Stimulated activated effector memory CD8-positive, alpha-beta T cell treated with anti-CD3 and anti-CD28 coated beads, Interleukin-12 subunit alpha, Interleukin-12 subunit beta, amount 100 ng/mL, for 72 hours (primary cell): Measurements from ENCODE around the gene TYW5.

Experiments used
- ATAC-seq: fragments of 150-1000 bp; cut with Tn5 transposase; 2 replicates; pipeline ENCODE4 v1.10.0; 2021
- DNase-seq, 2 donors: peaks; one replicate each; pipeline ENCODE4 v3.0.0; 2021 to 2022; ENCODE audit warnings: low spot score in 2 of 2
- H3K27ac Mint-ChIP-seq: one replicate; pipeline ENCODE4 v1.8.0; 2022; ENCODE audit warnings: mild to moderate bottlenecking, mixed read lengths
- H3K36me3 Mint-ChIP-seq: one replicate; pipeline ENCODE4 v1.8.0; 2022; ENCODE audit warnings: mild to moderate bottlenecking, mixed read lengths
- H3K4me1 Mint-ChIP-seq: one replicate; pipeline ENCODE4 v1.8.0; 2022; ENCODE audit warnings: mixed read lengths
- H3K4me3 Mint-ChIP-seq: one replicate; pipeline ENCODE4 v1.8.0; 2022; ENCODE audit warnings: mild to moderate bottlenecking, mixed read lengths
- H3K9me3 Mint-ChIP-seq: one replicate; pipeline ENCODE4 v1.8.0; 2022; ENCODE audit warnings: mixed read lengths

TYW5 gene

GRCh38 chr2:199955339-199956061, at the start of gene TYW5, which contains the start of gene MAIP1:
TSS of gene TYW5 (minus strand) at chr2:199955491. CDS start at chr2:199955470, 21 bp downstream.
TSS of gene MAIP1 (plus strand) at chr2:199955582. CDS start at chr2:199955799, 217 bp downstream.
- Mint-ChIP-seq H3K36me3 (peaks cover 38% of the 10 kb centered on the region), H3K9me3 (no peaks in the 10 kb centered on the region), H3K4me3 (peak within 1 kb of the TSS; percentile 99), H3K4me1 (peaks cover 30% of the 10 kb centered on the region), H3K27ac (peak within 1 kb of the TSS; percentile 97)
- peak; percentile 61 to 91 for DNase-seq
- peak; percentile 92 for ATAC-seq

DNA sequence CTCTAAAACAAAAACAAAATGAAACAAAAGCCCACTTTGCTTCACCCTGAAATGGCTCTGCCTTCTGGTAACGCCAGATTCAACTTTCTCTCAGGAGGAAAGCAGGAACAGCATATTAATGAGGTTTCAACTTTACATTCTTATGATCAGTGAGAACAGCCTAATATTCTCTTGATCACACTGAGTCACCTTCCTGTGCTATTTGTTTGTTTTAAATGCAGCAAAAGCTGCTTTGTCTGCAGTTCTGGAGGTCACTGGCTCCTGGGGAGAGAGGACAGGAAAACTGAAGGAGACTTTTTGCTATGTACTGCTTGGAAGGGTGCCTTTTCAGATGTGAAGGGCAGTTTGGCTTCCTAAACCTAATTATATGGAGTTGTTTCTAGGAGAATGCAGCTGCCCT, 48.2 kb upstream of the TYW5 start:
- no peak for ATAC-seq
- Mint-ChIP-seq H3K36me3 (no peaks in the 10 kb centered on the region), H3K4me1 (no peaks in the 10 kb centered on the region), H3K4me3 (no peak overlapping the region), H3K9me3 (no peaks in the 10 kb centered on the region), H3K27ac (no peak overlapping the region)
- DNase-seq: no peak

DNA sequence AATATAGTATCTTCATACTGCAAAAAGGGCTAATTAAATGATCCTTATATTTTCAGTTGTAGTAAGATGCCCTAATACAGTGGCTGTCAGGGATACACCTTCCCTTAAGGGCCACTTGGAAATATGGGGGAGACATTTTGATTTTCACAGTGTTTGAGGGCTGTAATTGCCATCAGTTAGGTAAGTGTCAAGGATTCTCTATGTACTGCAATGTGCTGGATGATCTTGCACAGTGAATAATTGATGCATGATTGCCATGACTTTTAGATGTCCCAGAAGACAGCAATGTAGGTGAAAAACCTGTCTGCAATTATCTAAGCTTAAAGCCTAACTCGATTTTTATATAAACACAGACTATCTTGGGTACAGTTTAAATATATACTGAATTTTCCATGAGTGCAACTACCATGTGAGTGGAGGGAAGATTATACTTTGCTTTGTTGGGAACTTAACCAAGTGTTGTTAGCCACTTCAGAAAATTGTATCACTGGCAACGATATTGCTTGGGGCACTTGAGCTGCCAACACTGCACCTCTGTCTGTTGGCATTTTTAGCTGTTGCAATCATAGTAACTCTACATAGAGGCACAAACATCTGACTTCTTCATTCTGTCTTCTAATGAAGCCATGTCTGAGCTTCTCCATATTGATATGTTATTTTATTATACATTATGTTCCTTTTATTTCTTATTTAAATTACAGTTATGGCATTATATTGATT, 45.3 kb upstream of the TYW5 start:
- no peaks in the 10 kb centered on the region for H3K36me3 Mint-ChIP-seq
- H3K9me3 Mint-ChIP-seq: no peaks in the 10 kb centered on the region
- no peaks in the 10 kb centered on the region for H3K4me1 Mint-ChIP-seq
- DNase-seq (no peak), ATAC-seq (no peak)
- H3K27ac Mint-ChIP-seq: no peak overlapping the region
- no peak overlapping the region for H3K4me3 Mint-ChIP-seq

DNA sequence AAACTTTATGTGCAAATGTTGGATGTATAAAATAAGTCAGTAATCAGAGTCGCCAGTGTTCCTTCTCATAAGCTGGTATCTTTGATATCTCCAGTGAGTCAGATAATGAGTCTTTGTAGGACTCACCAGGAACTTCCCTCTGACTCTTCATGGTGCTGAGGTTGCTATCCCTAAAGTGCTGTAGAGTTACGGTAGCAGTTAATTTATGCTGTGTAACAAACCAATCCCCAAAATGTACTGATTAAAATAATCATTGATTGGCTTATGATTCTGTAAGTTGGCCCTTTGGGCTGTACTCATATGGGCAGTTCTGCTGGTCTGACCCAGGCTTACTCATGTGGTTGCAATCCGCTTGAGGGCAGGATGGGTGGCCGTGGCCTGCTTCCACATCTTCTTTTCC, 43.9 kb upstream of the TYW5 start:
- H3K4me1 Mint-ChIP-seq: no peaks in the 10 kb centered on the region
- H3K36me3 Mint-ChIP-seq: no peaks in the 10 kb centered on the region
- no peak overlapping the region for H3K4me3 Mint-ChIP-seq
- ATAC-seq (no peak), DNase-seq (no peak)
- H3K9me3 Mint-ChIP-seq: no peaks in the 10 kb centered on the region
- H3K27ac Mint-ChIP-seq: no peak overlapping the region

- H3K36me3 Mint-ChIP-seq: no peaks in the 10 kb centered on the region
Measured at GRCh38 chr2:199997296-199997695, 42.0 kb upstream of the TYW5 start.

GRCh38 chr2:199994896-199995295, 39.6 kb upstream of the TYW5 start:
- Mint-ChIP-seq H3K4me1 (no peaks in the 10 kb centered on the region), H3K4me3 (no peak overlapping the region), H3K27ac (no peak overlapping the region), H3K36me3 (no peaks in the 10 kb centered on the region), H3K9me3 (no peaks in the 10 kb centered on the region)
- no peak for ATAC-seq
- no peak for DNase-seq

More at GRCh38 chr2:199997296-199997695, 42.0 kb upstream of the TYW5 start:
- ATAC-seq (no peak), DNase-seq (no peak)
- Mint-ChIP-seq H3K4me3 (no peak overlapping the region), H3K9me3 (no peaks in the 10 kb centered on the region), H3K27ac (no peak overlapping the region), H3K4me1 (no peaks in the 10 kb centered on the region)

DNA sequence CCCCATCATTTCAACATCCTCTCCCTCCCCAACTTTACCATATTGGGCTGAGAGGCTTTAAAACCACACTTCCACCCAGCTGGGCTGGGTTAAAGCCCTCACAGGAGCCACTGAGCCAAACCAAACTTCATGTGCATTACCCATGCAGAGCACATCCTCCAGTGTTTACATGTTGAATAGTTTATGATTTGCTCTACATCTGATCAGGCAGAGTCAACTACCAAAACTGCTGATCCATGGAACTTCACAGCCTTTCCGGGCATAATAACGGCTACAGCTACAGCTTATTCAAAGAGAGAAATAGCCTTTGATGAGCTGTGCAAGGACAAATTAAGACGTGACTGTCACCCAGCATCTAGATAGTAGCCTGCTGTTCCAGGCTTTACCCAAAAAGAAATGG, 39.1 kb upstream of the TYW5 start:
- DNase-seq: no peak
- no peak for ATAC-seq
- H3K4me1 Mint-ChIP-seq: no peaks in the 10 kb centered on the region
- no peaks in the 10 kb centered on the region for H3K9me3 Mint-ChIP-seq
- no peak overlapping the region for H3K4me3 Mint-ChIP-seq
- no peak overlapping the region for H3K27ac Mint-ChIP-seq
- H3K36me3 Mint-ChIP-seq: no peaks in the 10 kb centered on the region

DNA sequence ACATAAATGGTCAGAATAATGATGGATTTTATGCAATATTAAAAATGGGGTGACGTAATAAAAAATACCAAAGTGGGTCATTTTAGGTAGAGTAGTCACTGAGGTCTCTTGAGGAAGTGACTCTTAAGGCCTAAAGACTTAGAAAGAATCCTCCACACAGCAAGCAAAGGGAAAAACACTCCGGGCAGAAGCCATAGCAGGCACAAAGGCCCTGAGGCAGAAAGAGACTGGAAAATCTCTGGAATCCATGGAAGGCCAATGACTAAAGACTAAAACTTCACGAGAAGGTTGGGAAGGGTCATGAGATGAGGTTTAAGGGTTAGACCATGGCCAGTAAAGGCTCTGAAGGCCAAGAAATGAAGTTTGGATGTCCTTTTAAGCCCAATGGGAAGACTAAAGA, 37.0 kb upstream of the TYW5 start:
- Mint-ChIP-seq H3K4me3 (no peak overlapping the region), H3K36me3 (no peaks in the 10 kb centered on the region), H3K27ac (no peak overlapping the region), H3K4me1 (no peaks in the 10 kb centered on the region), H3K9me3 (no peaks in the 10 kb centered on the region)
- DNase-seq: no peak
- ATAC-seq: no peak

DNA sequence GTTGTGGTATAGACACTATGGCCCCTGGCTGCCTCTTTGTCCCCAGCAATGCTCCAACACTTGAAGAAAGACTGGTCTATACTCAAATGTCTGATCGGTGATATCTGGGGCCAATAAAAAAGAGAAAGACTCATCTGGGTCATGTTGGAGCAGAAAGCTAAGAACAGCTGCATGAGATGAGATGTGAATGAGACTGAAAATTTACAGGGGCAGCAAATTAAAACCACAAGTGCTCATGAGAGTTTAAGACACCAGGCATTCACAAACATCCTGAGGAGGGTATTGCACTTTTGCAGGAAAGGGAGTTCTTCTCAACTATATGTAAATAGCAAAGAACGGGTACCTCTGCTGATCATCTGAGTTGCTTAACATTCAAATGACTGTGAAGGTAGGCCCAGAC, 36.4 kb upstream of the TYW5 start:
- DNase-seq (no peak), ATAC-seq (no peak)
- Mint-ChIP-seq H3K9me3 (no peaks in the 10 kb centered on the region), H3K36me3 (no peaks in the 10 kb centered on the region), H3K4me1 (no peaks in the 10 kb centered on the region), H3K4me3 (no peak overlapping the region), H3K27ac (no peak overlapping the region)

GRCh38 chr2:199989822-199990221, 34.5 kb upstream of the TYW5 start:
- no peak overlapping the region for H3K4me3 Mint-ChIP-seq
- H3K9me3 Mint-ChIP-seq: peaks cover 2% of the 10 kb centered on the region
- no peaks in the 10 kb centered on the region for H3K4me1 Mint-ChIP-seq
- H3K36me3 Mint-ChIP-seq: no peaks in the 10 kb centered on the region
- ATAC-seq (no peak), DNase-seq (no peak)
- H3K27ac Mint-ChIP-seq: no peak overlapping the region

- DNase-seq (no peak), ATAC-seq (no peak)
- Mint-ChIP-seq H3K36me3 (no peaks in the 10 kb centered on the region), H3K27ac (no peak overlapping the region), H3K9me3 (peaks cover 2% of the 10 kb centered on the region), H3K4me3 (no peak overlapping the region), H3K4me1 (no peaks in the 10 kb centered on the region)
Measured at GRCh38 chr2:199988151-199988550, 32.9 kb upstream of the TYW5 start.

- H3K36me3 Mint-ChIP-seq: no peaks in the 10 kb centered on the region
- H3K9me3 Mint-ChIP-seq: peaks cover 2% of the 10 kb centered on the region
- H3K4me3 Mint-ChIP-seq: no peak overlapping the region
- ATAC-seq: no peak
- no peak overlapping the region for H3K27ac Mint-ChIP-seq
- DNase-seq: no peak
- H3K4me1 Mint-ChIP-seq: no peaks in the 10 kb centered on the region
Measured at GRCh38 chr2:199987586-199987985, 32.3 kb upstream of the TYW5 start.

GRCh38 chr2:199985625-199986207, 30.4 kb upstream of the TYW5 start:
- Mint-ChIP-seq H3K9me3 (peaks cover 2% of the 10 kb centered on the region), H3K27ac (no peak overlapping the region), H3K36me3 (no peaks in the 10 kb centered on the region), H3K4me3 (no peak overlapping the region), H3K4me1 (no peaks in the 10 kb centered on the region)
- ATAC-seq (peak; percentile 78), DNase-seq (peak; percentile 30 to 75)

DNA sequence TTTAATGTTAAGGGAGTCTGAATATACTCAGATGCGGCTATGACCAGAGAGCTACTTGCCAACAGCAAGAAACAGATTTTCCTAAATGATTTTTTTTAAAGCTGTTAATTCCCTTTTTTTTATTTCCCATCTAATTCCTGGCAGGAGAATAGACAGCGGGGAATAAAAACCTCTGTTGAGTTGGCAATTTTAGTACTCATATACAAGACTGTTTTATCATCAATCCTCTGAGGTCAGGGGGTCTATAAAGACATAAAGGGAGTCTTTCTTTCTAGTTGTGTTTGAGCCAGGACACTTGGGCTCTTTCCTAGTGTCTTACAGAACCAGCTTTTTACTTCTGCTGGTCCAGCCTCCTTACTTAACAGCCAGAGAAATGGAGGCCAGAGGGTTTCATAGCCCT, 29.5 kb upstream of the TYW5 start:
- no peak for ATAC-seq
- Mint-ChIP-seq H3K27ac (no peak overlapping the region), H3K36me3 (no peaks in the 10 kb centered on the region), H3K4me3 (no peak overlapping the region), H3K4me1 (peaks cover 4% of the 10 kb centered on the region), H3K9me3 (peaks cover 2% of the 10 kb centered on the region)
- DNase-seq: no peak

DNA sequence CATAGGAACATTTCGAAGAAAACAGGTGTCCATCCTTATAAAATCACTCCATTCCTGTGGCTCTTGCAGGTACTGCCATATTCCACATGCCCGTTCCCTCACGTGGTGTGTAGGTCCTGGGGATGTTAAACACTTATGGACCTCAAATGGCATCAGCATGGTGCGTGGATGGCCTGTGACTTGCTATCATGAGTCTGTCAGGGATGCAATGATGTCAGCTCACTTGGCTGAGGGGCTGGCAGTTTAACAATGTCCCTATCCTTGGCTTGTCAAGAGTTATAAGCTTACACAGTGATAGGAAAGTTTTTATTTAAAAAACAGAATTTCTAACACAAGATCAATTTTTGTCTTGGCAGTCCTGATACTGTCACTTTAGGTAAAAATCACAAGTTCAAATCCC, 28.9 kb upstream of the TYW5 start:
- Mint-ChIP-seq H3K27ac (no peak overlapping the region), H3K36me3 (no peaks in the 10 kb centered on the region), H3K9me3 (peaks cover 2% of the 10 kb centered on the region), H3K4me1 (peaks cover 6% of the 10 kb centered on the region), H3K4me3 (no peak overlapping the region)
- no peak for ATAC-seq
- DNase-seq: no peak

GRCh38 chr2:199983534-199983933, 28.2 kb upstream of the TYW5 start:
- Mint-ChIP-seq H3K4me1 (peaks cover 11% of the 10 kb centered on the region), H3K4me3 (no peak overlapping the region), H3K9me3 (peaks cover 2% of the 10 kb centered on the region), H3K27ac (no peak overlapping the region), H3K36me3 (no peaks in the 10 kb centered on the region)
- DNase-seq (no peak), ATAC-seq (no peak)
